ENCODE results near the gene RAB43.

The RAB43 gene

GRCh38 chr3:129164500-129164899 lies 42.9 kb upstream of the RAB43 start:
- ATAC-seq = no peak
- no peak for TF ChIP-seq ESRRG (CRISPR knock-in tag; IDR thresholded peaks at IDR 0.05)
- no peak for TF ChIP-seq ISL1 (CRISPR knock-in tag; IDR thresholded peaks at IDR 0.05)

GRCh38 chr3:129162729-129163579 lies 41.4 kb upstream of the RAB43 start:
- TF ChIP-seq, protein P1, sequence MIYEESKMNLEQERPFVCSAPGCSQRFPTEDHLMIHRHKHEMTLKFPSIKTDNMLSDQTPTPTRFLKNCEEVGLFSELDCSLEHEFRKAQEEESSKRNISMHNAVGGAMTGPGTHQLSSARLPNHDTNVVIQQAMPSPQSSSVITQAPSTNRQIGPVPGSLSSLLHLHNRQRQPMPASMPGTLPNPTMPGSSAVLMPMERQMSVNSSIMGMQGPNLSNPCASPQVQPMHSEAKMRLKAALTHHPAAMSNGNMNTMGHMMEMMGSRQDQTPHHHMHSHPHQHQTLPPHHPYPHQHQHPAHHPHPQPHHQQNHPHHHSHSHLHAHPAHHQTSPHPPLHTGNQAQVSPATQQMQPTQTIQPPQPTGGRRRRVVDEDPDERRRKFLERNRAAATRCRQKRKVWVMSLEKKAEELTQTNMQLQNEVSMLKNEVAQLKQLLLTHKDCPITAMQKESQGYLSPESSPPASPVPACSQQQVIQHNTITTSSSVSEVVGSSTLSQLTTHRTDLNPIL (CRISPR knock-in tag; IDR thresholded peaks at IDR 0.05; ENCODE audit: low read depth) = no peak
- TF ChIP-seq BACH2 (CRISPR knock-in tag; IDR thresholded peaks at IDR 0.05; ENCODE audit: borderline replicate concordance) = no peak
- no peak for TF ChIP-seq PPARA (CRISPR knock-in tag; IDR thresholded peaks at IDR 0.05; ENCODE audit: borderline replicate concordance)
- TF ChIP-seq ARNTL (CRISPR knock-in tag; IDR thresholded peaks at IDR 0.05; ENCODE audit: borderline replicate concordance, low read depth) = no peak
- TF ChIP-seq CSDC2 (CRISPR knock-in tag; IDR thresholded peaks at IDR 0.05) = no peak
- no peak for TF ChIP-seq ESRRG (CRISPR knock-in tag; IDR thresholded peaks at IDR 0.05)
- TF ChIP-seq ZFP3 (CRISPR knock-in tag; IDR thresholded peaks at IDR 0.05) = no peak
- no peak for TF ChIP-seq RARB (CRISPR knock-in tag; IDR thresholded peaks at IDR 0.05)
- TF ChIP-seq GLIS3 (CRISPR knock-in tag; IDR thresholded peaks at IDR 0.05) = no peak

GRCh38 chr3:129161860-129162271 lies 40.3 kb upstream of the RAB43 start:
- TF ChIP-seq ESRRG (CRISPR knock-in tag; IDR thresholded peaks at IDR 0.05) (no peak), ZFP3 (CRISPR knock-in tag; IDR thresholded peaks at IDR 0.05) (no peak), PPARA (CRISPR knock-in tag; IDR thresholded peaks at IDR 0.05; ENCODE audit: borderline replicate concordance) (no peak), CSRNP3 (CRISPR knock-in tag; IDR thresholded peaks at IDR 0.05) (no peak), ZNF565 (CRISPR knock-in tag; conservative IDR thresholded peaks at IDR 0.05; ENCODE audit: low read depth) (no peak), ZNF70 (CRISPR knock-in tag; IDR thresholded peaks at IDR 0.05) (no peak)
- TF ChIP-seq, protein P1 (CRISPR knock-in tag; IDR thresholded peaks at IDR 0.05; ENCODE audit: low read depth) = no peak
- ATAC-seq = peak; percentile 29

More at GRCh38 chr3:129162729-129163579, 41.4 kb upstream of the RAB43 start:
- ATAC-seq = no peak

DNA sequence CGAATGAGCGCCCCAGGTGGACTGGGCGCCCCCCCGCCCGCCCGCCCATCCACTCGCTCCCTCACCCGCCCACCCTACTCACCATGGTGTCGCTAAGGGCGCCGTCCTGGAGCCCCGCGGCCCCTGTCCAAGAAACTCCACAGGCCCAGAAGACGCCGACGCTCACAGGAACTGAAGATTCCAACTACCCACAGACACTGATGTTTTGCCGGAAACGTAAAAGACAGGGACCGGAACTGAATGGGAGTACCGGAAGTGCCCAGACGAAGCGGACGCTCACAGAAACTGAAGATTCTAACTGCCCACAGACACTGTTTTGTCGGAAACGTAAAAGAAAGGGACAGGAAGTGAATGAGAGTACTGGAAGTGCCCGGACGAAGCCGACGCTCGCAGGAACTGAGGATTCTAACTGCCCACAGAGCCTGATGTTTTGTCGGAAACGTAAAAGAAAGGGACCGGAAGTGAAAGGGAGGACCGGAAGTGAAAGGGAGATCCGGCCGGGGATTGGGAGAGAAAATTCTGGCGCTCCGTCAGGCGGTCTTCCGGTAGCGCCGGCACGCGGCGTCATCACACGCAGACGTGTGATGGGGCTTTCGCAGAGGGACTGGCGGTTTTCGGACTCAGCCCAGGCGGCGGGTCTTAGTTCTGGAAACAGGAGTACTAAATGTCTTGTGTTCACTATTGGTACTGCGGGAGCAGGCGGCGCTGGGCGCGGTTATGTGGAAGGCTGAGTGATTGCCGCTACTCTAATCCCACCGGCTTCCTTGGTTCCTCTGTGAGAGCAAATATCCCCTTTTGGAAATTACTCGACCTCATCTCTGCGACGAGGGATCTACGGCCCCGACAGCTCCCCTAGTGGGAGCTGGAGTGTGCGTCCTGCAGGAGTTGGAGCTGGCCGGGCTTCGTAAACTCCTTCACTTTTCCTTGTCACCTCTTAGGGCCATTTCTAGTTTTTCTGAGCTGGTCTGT lies 39.6 kb upstream of the RAB43 start, which contains the start of gene ISY1:
ISY1 (minus strand) TSS at position 173 of the 969 bp plus-strand sequence; CDS start at position 85, 88 bp downstream.
- TF ChIP-seq, protein P2, sequence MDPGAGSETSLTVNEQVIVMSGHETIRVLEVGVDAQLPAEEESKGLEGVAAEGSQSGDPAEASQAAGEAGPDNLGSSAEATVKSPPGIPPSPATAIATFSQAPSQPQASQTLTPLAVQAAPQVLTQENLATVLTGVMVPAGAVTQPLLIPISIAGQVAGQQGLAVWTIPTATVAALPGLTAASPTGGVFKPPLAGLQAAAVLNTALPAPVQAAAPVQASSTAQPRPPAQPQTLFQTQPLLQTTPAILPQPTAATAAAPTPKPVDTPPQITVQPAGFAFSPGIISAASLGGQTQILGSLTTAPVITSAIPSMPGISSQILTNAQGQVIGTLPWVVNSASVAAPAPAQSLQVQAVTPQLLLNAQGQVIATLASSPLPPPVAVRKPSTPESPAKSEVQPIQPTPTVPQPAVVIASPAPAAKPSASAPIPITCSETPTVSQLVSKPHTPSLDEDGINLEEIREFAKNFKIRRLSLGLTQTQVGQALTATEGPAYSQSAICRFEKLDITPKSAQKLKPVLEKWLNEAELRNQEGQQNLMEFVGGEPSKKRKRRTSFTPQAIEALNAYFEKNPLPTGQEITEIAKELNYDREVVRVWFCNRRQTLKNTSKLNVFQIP (CRISPR knock-in tag; IDR thresholded peaks at IDR 0.05; ENCODE audit: borderline replicate concordance, low read depth) = no peak
- TF ChIP-seq CSRNP3 (CRISPR knock-in tag; IDR thresholded peaks at IDR 0.05) (no peak), ZC3H10 (CRISPR knock-in tag; IDR thresholded peaks at IDR 0.05) (no peak), TSHZ2 (CRISPR knock-in tag; IDR thresholded peaks at IDR 0.05) (no peak), ISL1 (CRISPR knock-in tag; IDR thresholded peaks at IDR 0.05) (no peak), CSDC2 (CRISPR knock-in tag; IDR thresholded peaks at IDR 0.05) (no peak), ZNF8 (CRISPR knock-in tag; IDR thresholded peaks at IDR 0.05) (no peak), BACH2 (CRISPR knock-in tag; IDR thresholded peaks at IDR 0.05; ENCODE audit: borderline replicate concordance) (no peak)
- ATAC-seq = peak; percentile 86

Data from SK-N-SH treated with all-trans-retinoic acid at 6 μM for 48 hours (cell line).